ENCODE data around the gene FARS2. TPM values are rescaled to one million over a fixed set of nuclear protein-coding genes. Genes with fewer than 3 reads are reported as not detected.

FARS2 gene
- total RNA-seq, 1 experiment from 2014 or later: 17.8 TPM

Other genes with a start within 250 kb of the FARS2 start
- 0.24 and 0.81 TPM in 2 replicates for gene PPP1R3G, start 176.2 kb upstream of the FARS2 start, total RNA-seq (2021)
- gene LYRM4, start 563 bp upstream of the FARS2 start, total RNA-seq (2021): 50.9 and 53.6 TPM in 2 replicates

Measured in A673 (cell line).